ENCODE measurements around the gene CMSS1.

Gene CMSS1

DNA sequence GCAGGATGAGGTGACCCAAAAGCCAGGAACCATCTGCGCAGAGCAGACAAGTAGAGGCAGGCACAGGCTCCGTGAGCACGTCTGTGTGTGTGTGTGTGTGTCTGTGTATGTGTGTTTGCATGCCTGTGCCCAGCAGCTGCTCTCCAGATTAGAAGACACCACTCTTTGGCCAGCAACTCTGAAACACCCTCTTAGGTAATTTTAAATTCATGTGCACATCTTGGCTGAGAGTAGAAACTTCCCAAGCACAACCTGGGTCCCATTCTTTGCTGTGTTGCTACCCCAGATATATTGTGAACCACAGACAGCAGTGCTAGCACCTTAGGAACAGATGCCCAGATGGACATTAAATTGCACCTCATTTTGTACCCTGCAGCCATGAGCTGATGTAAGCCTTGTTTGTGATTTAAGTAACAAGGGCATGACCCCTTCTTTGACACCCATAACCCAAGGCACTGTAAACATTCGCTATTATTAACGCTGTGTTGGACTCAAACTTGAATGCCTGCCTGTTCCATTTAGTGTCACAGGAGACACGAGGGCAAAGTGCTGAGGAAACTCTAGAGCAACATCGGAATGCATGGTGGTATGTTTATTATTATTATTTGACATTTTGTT is 296.9 kb downstream of the CMSS1 start, which contains the start of gene FILIP1L:
FILIP1L (minus strand) TSS at position 89 of the 618 bp plus-strand sequence.
- H3K4me3 ChIP-seq (ENCODE audit: low read depth, low read length), result no peak within 1 kb of the TSS
- TF ChIP-seq, protein P1, sequence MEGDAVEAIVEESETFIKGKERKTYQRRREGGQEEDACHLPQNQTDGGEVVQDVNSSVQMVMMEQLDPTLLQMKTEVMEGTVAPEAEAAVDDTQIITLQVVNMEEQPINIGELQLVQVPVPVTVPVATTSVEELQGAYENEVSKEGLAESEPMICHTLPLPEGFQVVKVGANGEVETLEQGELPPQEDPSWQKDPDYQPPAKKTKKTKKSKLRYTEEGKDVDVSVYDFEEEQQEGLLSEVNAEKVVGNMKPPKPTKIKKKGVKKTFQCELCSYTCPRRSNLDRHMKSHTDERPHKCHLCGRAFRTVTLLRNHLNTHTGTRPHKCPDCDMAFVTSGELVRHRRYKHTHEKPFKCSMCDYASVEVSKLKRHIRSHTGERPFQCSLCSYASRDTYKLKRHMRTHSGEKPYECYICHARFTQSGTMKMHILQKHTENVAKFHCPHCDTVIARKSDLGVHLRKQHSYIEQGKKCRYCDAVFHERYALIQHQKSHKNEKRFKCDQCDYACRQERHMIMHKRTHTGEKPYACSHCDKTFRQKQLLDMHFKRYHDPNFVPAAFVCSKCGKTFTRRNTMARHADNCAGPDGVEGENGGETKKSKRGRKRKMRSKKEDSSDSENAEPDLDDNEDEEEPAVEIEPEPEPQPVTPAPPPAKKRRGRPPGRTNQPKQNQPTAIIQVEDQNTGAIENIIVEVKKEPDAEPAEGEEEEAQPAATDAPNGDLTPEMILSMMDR (IDR thresholded peaks at IDR 0.05; ENCODE audit: insufficient read depth, low read depth, low read length, missing control alignments), result no peak
- no peak for DNase-seq (ENCODE audit: low read depth)

DNA sequence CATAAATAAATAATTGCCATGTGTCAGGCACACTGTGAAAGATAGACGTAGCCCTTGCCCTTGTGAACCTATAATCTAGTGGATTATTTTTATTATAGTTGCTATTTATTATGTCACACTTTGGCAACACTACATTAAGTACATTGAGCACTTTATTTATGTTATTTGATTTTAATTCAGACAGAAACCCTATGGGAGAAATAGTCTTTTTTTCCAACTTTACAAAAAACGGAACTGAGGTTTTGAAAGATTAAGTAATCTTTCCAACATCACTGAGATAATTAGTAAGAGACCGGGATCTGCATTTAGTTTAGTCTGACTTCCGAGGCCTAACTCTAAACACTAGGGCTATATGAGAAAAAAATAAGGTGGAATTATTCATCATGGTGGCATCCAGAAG is 299.4 kb downstream of the CMSS1 start:
- DNase-seq (ENCODE audit: low read depth), result no peak
- no peak overlapping the region for H3K4me3 ChIP-seq (ENCODE audit: low read depth, low read length)
- TF ChIP-seq, protein P1 (IDR thresholded peaks at IDR 0.05; ENCODE audit: insufficient read depth, low read depth, low read length, missing control alignments), result no peak

DNA sequence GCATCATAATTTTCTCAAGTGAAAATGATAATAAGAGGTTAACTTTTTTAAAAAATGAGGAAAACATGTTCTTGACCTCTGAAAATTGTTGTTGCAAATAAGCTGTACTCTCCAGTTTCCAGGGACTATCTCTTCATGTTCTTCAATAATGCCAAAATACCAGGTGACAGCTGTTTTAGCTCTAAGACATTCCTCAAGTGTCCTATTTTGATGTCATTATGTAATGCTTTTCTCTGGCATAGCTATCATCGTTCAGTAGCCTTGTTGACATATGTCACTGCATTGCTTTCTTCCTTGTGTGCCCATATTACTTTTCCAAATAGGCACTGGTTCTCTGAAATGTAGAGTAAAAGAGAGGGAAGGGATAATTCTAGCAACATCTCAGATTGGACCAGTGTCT is 302.4 kb downstream of the CMSS1 start:
- no peak overlapping the region for H3K4me3 ChIP-seq (ENCODE audit: low read depth, low read length)
- TF ChIP-seq, protein P1 (IDR thresholded peaks at IDR 0.05; ENCODE audit: insufficient read depth, low read depth, low read length, missing control alignments), result no peak
- no peak for DNase-seq (ENCODE audit: low read depth)

DNA sequence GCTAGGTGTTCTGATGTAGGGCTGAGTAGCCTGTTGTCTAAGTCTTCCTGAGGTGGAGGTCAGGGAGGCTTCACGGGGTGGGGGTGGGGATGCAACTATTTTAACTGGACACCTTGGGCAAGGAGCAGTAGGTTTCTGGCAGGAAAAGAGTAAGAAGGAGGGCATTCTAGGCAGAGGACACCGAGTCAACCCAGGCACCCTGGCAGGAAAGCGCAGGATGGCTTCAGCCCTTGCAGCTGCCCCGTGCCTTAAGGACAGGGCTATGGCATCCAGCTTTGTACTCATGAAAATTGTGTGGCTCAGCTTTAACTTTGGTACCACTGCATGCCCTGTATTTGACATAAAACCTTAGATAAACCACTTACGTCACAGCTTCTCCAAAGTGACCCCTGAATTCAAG is 303.0 kb downstream of the CMSS1 start:
- no peak overlapping the region for H3K4me3 ChIP-seq (ENCODE audit: low read depth, low read length)
- TF ChIP-seq, protein P1 (IDR thresholded peaks at IDR 0.05; ENCODE audit: insufficient read depth, low read depth, low read length, missing control alignments), result no peak
- no peak for DNase-seq (ENCODE audit: low read depth)

DNA sequence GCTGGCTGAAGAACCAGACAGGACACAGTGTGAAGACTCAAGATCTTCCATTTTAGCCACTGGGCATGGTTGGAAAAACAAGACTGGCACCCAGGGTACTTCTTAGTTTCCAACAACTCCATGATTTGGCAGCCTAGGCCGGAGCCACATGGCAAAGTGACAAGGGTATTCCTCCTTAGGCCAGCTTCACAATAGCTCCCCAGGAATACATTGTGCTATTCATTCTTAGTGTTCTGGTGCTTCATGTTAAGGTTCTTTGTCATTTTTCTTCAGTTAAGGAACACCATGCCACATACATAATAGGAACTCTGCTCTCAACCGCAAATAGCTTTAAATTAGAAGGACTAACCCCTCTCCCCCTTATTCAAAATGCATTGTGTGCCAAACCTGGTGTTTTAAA is 304.7 kb downstream of the CMSS1 start:
- TF ChIP-seq, protein P1 (IDR thresholded peaks at IDR 0.05; ENCODE audit: insufficient read depth, low read depth, low read length, missing control alignments), result no peak
- H3K4me3 ChIP-seq (ENCODE audit: low read depth, low read length), result no peak overlapping the region
- no peak for DNase-seq (ENCODE audit: low read depth)

DNA sequence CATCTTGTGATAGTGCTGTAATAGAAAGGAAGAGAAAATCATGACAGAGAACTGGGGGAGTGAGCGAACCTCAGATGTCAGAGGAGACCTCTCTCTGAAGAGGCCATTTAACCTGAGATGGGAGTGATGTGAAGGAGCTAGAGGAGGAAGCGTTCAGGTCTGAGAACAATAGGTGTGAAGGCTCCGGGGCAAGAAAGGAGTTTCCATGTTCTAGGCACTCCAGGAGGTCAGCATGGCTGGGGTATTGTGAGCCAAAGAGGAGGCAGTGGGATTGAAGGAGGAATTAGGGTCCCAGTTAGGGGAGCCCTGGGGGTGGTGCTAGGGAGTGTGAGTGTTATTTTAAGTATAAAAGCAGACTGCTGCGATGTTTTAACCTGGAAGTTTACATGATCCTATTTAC is 305.4 kb downstream of the CMSS1 start:
- no peak for DNase-seq (ENCODE audit: low read depth)
- no peak overlapping the region for H3K4me3 ChIP-seq (ENCODE audit: low read depth, low read length)
- TF ChIP-seq, protein P1 (IDR thresholded peaks at IDR 0.05; ENCODE audit: insufficient read depth, low read depth, low read length, missing control alignments), result no peak

DNA sequence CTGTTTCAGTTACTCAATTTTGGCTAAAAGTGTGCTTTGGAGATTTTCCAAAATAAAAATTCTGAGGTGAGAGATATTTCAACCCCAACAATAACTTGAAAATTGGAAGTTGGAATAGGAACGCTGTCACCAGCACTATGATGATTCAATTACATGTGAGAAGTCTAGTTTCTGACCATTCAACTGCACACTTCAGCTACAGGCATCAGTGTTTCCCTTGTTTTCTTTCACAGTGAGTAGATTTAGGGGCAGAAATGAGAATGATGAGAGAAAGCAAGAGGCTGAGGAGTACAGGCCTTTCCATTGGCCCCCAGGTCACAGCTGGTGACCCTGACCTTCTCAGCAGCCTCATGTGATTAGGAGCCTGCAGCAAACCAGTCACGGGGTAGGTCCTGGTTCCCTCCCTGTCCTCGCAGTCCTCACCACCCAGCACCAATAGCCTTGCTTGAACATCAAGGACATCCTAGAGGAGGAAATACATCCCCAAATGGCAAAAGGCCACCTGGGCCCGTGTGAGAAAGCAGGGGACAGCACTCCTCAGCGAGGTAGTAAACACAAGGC is 306.6 kb downstream of the CMSS1 start:
- no peak overlapping the region for H3K4me3 ChIP-seq (ENCODE audit: low read depth, low read length)
- DNase-seq (ENCODE audit: low read depth), result no peak
- TF ChIP-seq, protein P1 (IDR thresholded peaks at IDR 0.05; ENCODE audit: insufficient read depth, low read depth, low read length, missing control alignments), result no peak

Measured in GM12865 (cell line).